Measurements from ENCODE around the gene XRCC5.

DNA sequence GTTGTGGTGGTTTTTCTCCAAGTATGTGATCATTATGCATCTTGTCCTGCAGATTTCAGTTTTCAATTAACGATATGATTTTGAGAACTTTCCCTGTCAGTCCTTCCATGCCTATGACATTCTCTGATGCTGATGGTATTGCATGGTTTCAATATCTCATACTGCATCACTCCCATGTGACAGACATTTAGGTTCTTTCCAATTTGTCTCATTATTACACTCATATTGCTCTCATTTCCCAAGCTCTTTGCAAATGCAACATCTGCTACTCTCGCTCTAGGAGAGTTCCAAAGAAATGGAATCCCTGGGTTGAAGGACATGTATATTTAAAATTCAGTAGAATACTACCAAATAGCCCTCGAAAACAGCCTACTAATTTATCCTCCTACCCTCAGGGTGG lies 137.6 kb downstream of the XRCC5 start:
- TF ChIP-seq, protein P1, sequence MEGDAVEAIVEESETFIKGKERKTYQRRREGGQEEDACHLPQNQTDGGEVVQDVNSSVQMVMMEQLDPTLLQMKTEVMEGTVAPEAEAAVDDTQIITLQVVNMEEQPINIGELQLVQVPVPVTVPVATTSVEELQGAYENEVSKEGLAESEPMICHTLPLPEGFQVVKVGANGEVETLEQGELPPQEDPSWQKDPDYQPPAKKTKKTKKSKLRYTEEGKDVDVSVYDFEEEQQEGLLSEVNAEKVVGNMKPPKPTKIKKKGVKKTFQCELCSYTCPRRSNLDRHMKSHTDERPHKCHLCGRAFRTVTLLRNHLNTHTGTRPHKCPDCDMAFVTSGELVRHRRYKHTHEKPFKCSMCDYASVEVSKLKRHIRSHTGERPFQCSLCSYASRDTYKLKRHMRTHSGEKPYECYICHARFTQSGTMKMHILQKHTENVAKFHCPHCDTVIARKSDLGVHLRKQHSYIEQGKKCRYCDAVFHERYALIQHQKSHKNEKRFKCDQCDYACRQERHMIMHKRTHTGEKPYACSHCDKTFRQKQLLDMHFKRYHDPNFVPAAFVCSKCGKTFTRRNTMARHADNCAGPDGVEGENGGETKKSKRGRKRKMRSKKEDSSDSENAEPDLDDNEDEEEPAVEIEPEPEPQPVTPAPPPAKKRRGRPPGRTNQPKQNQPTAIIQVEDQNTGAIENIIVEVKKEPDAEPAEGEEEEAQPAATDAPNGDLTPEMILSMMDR (IDR thresholded peaks at IDR 0.05), result no peak
- TF ChIP-seq POLR2AphosphoS5 (IDR thresholded peaks at IDR 0.05) (no peak), POLR2A (IDR thresholded peaks at IDR 0.05) (no peak)
